GM12874 (cell line): ENCODE measurements around the gene ADAMTSL1.

Experiments used
- TF ChIP-seq, protein P1 (sequence below): IDR thresholded peaks from 2 replicates; pipeline ENCODE4 v1.5.1; 2011; ENCODE audit warnings: low read depth, mild to moderate bottlenecking, control low read depth, low read length, moderate library complexity; ENCODE audit not compliant: insufficient read depth

ADAMTSL1 gene

GRCh38 chr9:18614116-18614515 lies 140.2 kb downstream of the ADAMTSL1 start:
- TF ChIP-seq, protein P1, sequence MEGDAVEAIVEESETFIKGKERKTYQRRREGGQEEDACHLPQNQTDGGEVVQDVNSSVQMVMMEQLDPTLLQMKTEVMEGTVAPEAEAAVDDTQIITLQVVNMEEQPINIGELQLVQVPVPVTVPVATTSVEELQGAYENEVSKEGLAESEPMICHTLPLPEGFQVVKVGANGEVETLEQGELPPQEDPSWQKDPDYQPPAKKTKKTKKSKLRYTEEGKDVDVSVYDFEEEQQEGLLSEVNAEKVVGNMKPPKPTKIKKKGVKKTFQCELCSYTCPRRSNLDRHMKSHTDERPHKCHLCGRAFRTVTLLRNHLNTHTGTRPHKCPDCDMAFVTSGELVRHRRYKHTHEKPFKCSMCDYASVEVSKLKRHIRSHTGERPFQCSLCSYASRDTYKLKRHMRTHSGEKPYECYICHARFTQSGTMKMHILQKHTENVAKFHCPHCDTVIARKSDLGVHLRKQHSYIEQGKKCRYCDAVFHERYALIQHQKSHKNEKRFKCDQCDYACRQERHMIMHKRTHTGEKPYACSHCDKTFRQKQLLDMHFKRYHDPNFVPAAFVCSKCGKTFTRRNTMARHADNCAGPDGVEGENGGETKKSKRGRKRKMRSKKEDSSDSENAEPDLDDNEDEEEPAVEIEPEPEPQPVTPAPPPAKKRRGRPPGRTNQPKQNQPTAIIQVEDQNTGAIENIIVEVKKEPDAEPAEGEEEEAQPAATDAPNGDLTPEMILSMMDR: no peak

DNA sequence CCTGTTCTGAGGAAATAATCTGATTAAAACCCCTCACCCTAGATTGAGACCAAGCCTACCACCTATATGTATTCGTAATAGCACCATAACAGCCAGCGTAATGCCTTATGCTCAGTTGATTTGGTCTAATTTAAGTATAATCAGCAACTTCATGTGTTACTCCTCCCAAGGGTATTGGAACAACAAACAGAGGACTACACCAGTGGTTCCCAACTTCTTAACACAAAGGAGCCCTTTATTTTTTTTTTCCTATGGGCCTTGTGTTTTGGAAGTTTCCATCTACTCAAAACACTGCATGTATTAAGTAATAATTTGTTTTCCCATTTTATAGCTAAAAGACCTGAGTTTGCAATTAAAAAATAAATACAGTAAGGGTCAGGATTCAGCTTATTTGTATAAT lies 140.7 kb downstream of the ADAMTSL1 start:
- TF ChIP-seq, protein P1: no peak

GRCh38 chr9:18616976-18617375 lies 143.0 kb downstream of the ADAMTSL1 start:
- TF ChIP-seq, protein P1: no peak

- TF ChIP-seq, protein P1: no peak
Observed at GRCh38 chr9:18617759-18618158, 143.8 kb downstream of the ADAMTSL1 start.

GRCh38 chr9:18618862-18619261 lies 144.9 kb downstream of the ADAMTSL1 start:
- TF ChIP-seq, protein P1: no peak

- TF ChIP-seq, protein P1: no peak
Observed at GRCh38 chr9:18622186-18622836, 148.4 kb downstream of the ADAMTSL1 start.

DNA sequence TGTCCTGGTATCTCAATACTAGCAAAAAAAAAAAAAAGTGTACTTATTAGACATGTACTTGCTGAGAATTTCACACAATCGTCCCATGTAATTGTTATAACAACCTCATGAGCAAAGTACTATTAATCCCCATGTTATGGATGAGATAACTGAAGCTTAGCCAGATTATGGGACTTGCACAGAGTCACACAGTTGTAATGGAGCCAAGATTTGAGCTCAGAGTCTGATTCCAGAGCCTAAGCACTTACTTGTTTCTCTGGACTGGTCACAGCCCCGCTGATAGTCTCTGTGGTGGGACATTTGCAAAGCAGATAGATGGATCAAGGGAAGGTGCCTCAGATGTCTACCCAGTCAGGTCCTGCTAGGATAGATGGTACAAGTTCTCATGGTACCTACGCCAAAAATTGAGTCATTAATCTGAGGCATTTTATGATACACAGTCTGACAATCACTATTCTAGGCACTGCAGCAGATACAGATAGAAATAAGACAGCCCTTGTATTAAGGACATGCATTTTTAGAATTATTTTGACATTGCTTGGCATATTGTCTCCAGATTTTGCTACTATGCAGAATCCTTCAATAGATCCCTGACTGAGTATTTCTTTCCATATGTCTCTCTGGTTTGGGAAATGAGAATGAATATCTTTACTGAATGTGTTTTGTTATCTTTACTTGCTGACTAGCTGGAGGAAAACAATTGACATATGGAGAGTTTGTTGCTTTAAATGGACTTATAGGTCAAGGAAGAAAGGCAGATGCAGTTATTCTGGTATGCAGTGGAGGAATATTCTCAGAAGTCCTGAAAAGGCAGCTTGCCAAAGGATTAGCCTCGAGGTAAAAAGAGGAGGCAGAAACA lies 149.5 kb downstream of the ADAMTSL1 start:
- TF ChIP-seq, protein P1: no peak
